HCT116 (cell line): Measurements from ENCODE around the gene LRFN2. TPM values are rescaled to one million over a fixed set of nuclear protein-coding genes. Genes with fewer than 3 reads are reported as not detected.

Experiments used
- ATAC-seq: fragments of 200-7000 bp; cut with Tn5 transposase; 2 replicates; pipeline ENCODE4 v1.9.1; 2020; ENCODE audit warnings: mild to moderate bottlenecking, moderate library complexity
- BruUV-seq: library from RNA; stranded (reverse); fragments of 400-500 nt; replicated peaks from 2 replicates; lab custom pipeline; 2021; lab: Mats Ljungman, UMichigan
- CTCF ChIA-PET: fragments of 300-600 bp; sonication (Branson Sonifier 250); formaldehyde crosslinking; loops from one replicate; lab custom pipeline; 2021; ENCODE audit warnings: antibody characterized with exemption; lab: Charles Lee
- POLR2A ChIA-PET: fragments of 300-600, 350-600 bp; sonication (Branson Sonifier 250); formaldehyde crosslinking; loops from one replicate; lab custom pipeline; 2021; ENCODE audit warnings: antibody characterized with exemption; lab: Charles Lee
- RAD21 ChIA-PET, 2 experiments: fragments of 300-600 bp; sonication (Branson Sonifier 250); formaldehyde crosslinking; loops; one replicate each; lab custom pipeline; 2023; ENCODE audit warnings: low total read pairs in 2 of 2; ENCODE audit not compliant: uncharacterized antibody in 2 of 2, unreplicated experiment in 2 of 2, low non-redundant PET in 1 of 2; lab: Charles Lee
- DNase-seq: peaks from one replicate; pipeline ENCODE4 v3.0.0-alpha.2; 2010; ENCODE audit warnings: low read depth, low spot score
- H2AFZ ChIP-seq: fragments of 200-600 bp; shearing (Covaris generic), sonication (generic); 2 replicates; pipeline ENCODE4 v1.6.1; 2017; ENCODE audit warnings: low read depth, mixed run types, mixed read lengths, antibody characterized with exemption, low read length; ENCODE audit not compliant: poor library complexity, severe bottlenecking
- H3K27ac ChIP-seq: 2 replicates; pipeline ENCODE4 v1.5.1; 2012; ENCODE audit warnings: low read depth, low read length
- H3K27me3 ChIP-seq: fragments of 200-600 bp; sonication (generic); 2 replicates; pipeline ENCODE4 v1.6.1; 2016; ENCODE audit warnings: mixed run types, low read length, mixed read lengths; ENCODE audit not compliant: insufficient read depth
- H3K36me3 ChIP-seq, 2 experiments: fragments of 200-500 bp in 1 of 2; fragments of 200-600 bp in 1 of 2; sonication (Bioruptor generic) in 1 of 2; sonication (generic) in 1 of 2; 2 replicates each; pipeline versions ENCODE4 v1.5.1 to v1.6.1; 2014 to 2016; ENCODE audit warnings: low read length in 2 of 2, inconsistent platforms in 1 of 2, mixed read lengths in 1 of 2, mixed run types in 1 of 2; ENCODE audit not compliant: insufficient read depth in 2 of 2, control insufficient read depth in 1 of 2
- H3K4me1 ChIP-seq, 2 experiments: fragments of 200-600 bp in 1 of 2; sonication (generic) in 1 of 2; 2 replicates each; pipeline versions ENCODE4 v1.5.1 to v1.6.1; 2012 to 2017; ENCODE audit warnings: low read length in 2 of 2, inconsistent platforms in 1 of 2, mild to moderate bottlenecking in 1 of 2, mixed read lengths in 1 of 2, mixed run types in 1 of 2, moderate library complexity in 1 of 2; ENCODE audit not compliant: insufficient read depth in 2 of 2, control insufficient read depth in 1 of 2
- H3K4me2 ChIP-seq: fragments of 200-600 bp; sonication (generic); 2 replicates; pipeline ENCODE4 v1.6.1; 2017; ENCODE audit warnings: mixed run types, low read length, mixed read lengths
- H3K4me3 ChIP-seq, 2 experiments: fragments of 200-600 bp in 1 of 2; sonication (generic) in 1 of 2; replicated peaks in 1 of 2; 2 replicates each; pipeline ENCODE4 v1.5.1; 2011 to 2016; ENCODE audit warnings: low read length in 2 of 2, control low read depth in 1 of 2, low read depth in 1 of 2, mild to moderate bottlenecking in 1 of 2, mixed read lengths in 1 of 2, mixed run types in 1 of 2
- H3K79me2 ChIP-seq: fragments of 200-600 bp; sonication (generic); 2 replicates; pipeline ENCODE4 v1.6.1; 2017; ENCODE audit warnings: mild to moderate bottlenecking, mixed run types, low read length, moderate library complexity, mixed read lengths; ENCODE audit not compliant: insufficient read depth
- H3K9ac ChIP-seq: fragments of 200-600 bp; sonication (generic); 2 replicates; pipeline ENCODE4 v1.6.1; 2016; ENCODE audit warnings: low read length, mixed read lengths
- H3K9me2 ChIP-seq: fragments of 200-600 bp; sonication (generic), shearing (Covaris generic); 2 replicates; pipeline ENCODE4 v1.6.1; 2017; ENCODE audit warnings: mixed run types, mild to moderate bottlenecking, moderate library complexity; ENCODE audit not compliant: insufficient read depth
- H3K9me3 ChIP-seq, 2 experiments: fragments of 200-500 bp in 1 of 2; fragments of 200-600 bp in 1 of 2; sonication (Bioruptor generic) in 1 of 2; sonication (generic) in 1 of 2; 2 replicates each; pipeline ENCODE4 v1.6.1; 2014 to 2017; ENCODE audit warnings: low read length in 2 of 2, mixed read lengths in 2 of 2, inconsistent platforms in 1 of 2, low read depth in 1 of 2, mild to moderate bottlenecking in 1 of 2, mixed run types in 1 of 2, moderate library complexity in 1 of 2; ENCODE audit not compliant: control insufficient read depth in 1 of 2, insufficient read depth in 1 of 2
- H4K20me1 ChIP-seq: fragments of 200-600 bp; sonication (generic), shearing (Covaris generic); 2 replicates; pipeline ENCODE4 v1.6.1; 2017; ENCODE audit warnings: mixed run types, mild to moderate bottlenecking, moderate library complexity; ENCODE audit not compliant: insufficient read depth
- CBX3 ChIP-seq: IDR thresholded peaks from 2 replicates; pipeline ENCODE4 v1.6.1; 2012; ENCODE audit warnings: low read depth
- CEBPB ChIP-seq: IDR thresholded peaks from 2 replicates; pipeline ENCODE4 v1.6.1; 2012; ENCODE audit warnings: low read depth
- CTCF ChIP-seq, 3 experiments: fragments of 200-600 bp in 1 of 3; sonication (generic) in 1 of 3; IDR thresholded peaks in 2 of 3; conservative IDR thresholded peaks in 1 of 3; 2 replicates each; pipeline ENCODE4 v1.5.1; 2012 to 2017; ENCODE audit warnings: low read depth in 2 of 3, low read length in 2 of 3, antibody characterized with exemption in 1 of 3, borderline replicate concordance in 1 of 3, control low read depth in 1 of 3, mild to moderate bottlenecking in 1 of 3, mixed read lengths in 1 of 3, mixed run types in 1 of 3, moderate library complexity in 1 of 3; ENCODE audit not compliant: insufficient read depth in 1 of 3
- EGR1 ChIP-seq: IDR thresholded peaks from 2 replicates; pipeline ENCODE4 v1.6.1; 2012; ENCODE audit warnings: low read depth
- EZH2 ChIP-seq: fragments of 200-600 bp; sonication (generic); IDR thresholded peaks from 2 replicates; pipeline ENCODE4 v1.6.1; 2017; ENCODE audit warnings: antibody characterized with exemption, mixed run types
- FOSL1 ChIP-seq: IDR thresholded peaks from 2 replicates; pipeline ENCODE4 v1.6.1; 2012; ENCODE audit warnings: low read depth
- JUND ChIP-seq: IDR thresholded peaks from 2 replicates; pipeline ENCODE4 v1.6.1; 2012
- MAX ChIP-seq: IDR thresholded peaks from 2 replicates; pipeline ENCODE4 v1.6.1; 2012
- POLR2AphosphoS5 ChIP-seq: IDR thresholded peaks from 2 replicates; pipeline ENCODE4 v1.6.1; 2011; ENCODE audit warnings: mild to moderate bottlenecking, low read depth, low read length, moderate library complexity
- RAD21 ChIP-seq: IDR thresholded peaks from 2 replicates; pipeline ENCODE4 v1.6.1; 2012; ENCODE audit warnings: low read depth, mild to moderate bottlenecking
- SIN3A ChIP-seq: IDR thresholded peaks from 2 replicates; pipeline ENCODE4 v1.6.1; 2012; ENCODE audit warnings: low read depth
- SP1 ChIP-seq: IDR thresholded peaks from 2 replicates; pipeline ENCODE4 v1.6.1; 2012; ENCODE audit warnings: low read depth
- YY1 ChIP-seq: IDR thresholded peaks from 2 replicates; pipeline ENCODE4 v1.6.1; 2011; ENCODE audit warnings: low read length, low read depth, moderate library complexity, mild to moderate bottlenecking; ENCODE audit not compliant: insufficient replicate concordance; ENCODE audit errors: extremely low read depth
- ZBTB33 ChIP-seq: IDR thresholded peaks from 2 replicates; pipeline ENCODE4 v1.6.1; 2011; ENCODE audit warnings: mild to moderate bottlenecking, low read length, moderate library complexity; ENCODE audit not compliant: insufficient replicate concordance; ENCODE audit errors: extremely low read depth
- ZFX ChIP-seq: fragments of 450-650 bp; IDR thresholded peaks from 2 replicates; pipeline ENCODE4 v1.6.1; 2017
- ZNF274 ChIP-seq: fragments of 200-500 bp; sonication (Bioruptor generic); IDR thresholded peaks from 2 replicates; pipeline ENCODE4 v1.6.1; 2014; ENCODE audit warnings: mild to moderate bottlenecking, low read depth, low read length, inconsistent platforms
- intact Hi-C: fragments of 100-400 bp; cut with micrococcal nuclease; formaldehyde crosslinking; loops from 2 replicates; pipeline ENCODE4 v1.10.0; 2022
- total RNA-seq: library from RNA; stranded (reverse); gene quantifications from one replicate; pipeline ENCODE4 v1.2.1, GENCODE V29; 2021; ENCODE audit not compliant: unreplicated experiment
- TF ChIP-seq, protein P1 (sequence below): IDR thresholded peaks from 2 replicates; pipeline ENCODE4 v1.6.1; 2012
- TF ChIP-seq, protein P2 (sequence below): IDR thresholded peaks from 2 replicates; pipeline ENCODE4 v1.6.1; 2012; ENCODE audit warnings: low read depth

Gene LRFN2
- total RNA-seq, 1 experiment from 2014 or later, result not detected

- Histone ChIP-seq H3K9me3 (no peaks in the 10 kb centered on the region), H3K79me2 (no peaks in the 10 kb centered on the region), H3K9me2 (no peaks in the 10 kb centered on the region), H3K4me2 (no peak overlapping the region), H3K4me1 (no peaks in the 10 kb centered on the region), H3K9ac (no peak overlapping the region), H3K27ac (no peak overlapping the region), H3K27me3 (peaks cover 20% of the 10 kb centered on the region), H3K4me3 (no peak overlapping the region), H4K20me1 (no peaks in the 10 kb centered on the region), H3K36me3 (no peaks in the 10 kb centered on the region), H2AFZ (no peak overlapping the region)
- ChIA-PET RAD21 (no interaction called here), POLR2A (no interaction called here), CTCF (no interaction called here)
- DNase-seq (no peak), ATAC-seq (no peak)
- intact Hi-C loops, result no loop called here
- no peak for TF ChIP-seq RAD21
- TF ChIP-seq, protein P1, sequence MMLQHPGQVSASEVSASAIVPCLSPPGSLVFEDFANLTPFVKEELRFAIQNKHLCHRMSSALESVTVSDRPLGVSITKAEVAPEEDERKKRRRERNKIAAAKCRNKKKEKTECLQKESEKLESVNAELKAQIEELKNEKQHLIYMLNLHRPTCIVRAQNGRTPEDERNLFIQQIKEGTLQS, result no peak
- TF ChIP-seq CEBPB, result no peak
- TF ChIP-seq FOSL1, result no peak
- no peak for TF ChIP-seq ZFX
- TF ChIP-seq CBX3, result no peak
- TF ChIP-seq YY1, result no peak
- no peak for TF ChIP-seq SIN3A
- no peak for TF ChIP-seq EGR1
- no peak for TF ChIP-seq ZBTB33
- TF ChIP-seq JUND, result no peak
- no peak for TF ChIP-seq ZNF274
- no peak for TF ChIP-seq MAX
- TF ChIP-seq CTCF (IDR thresholded peaks at IDR 0.05 in 2 of 3, conservative IDR thresholded peaks at IDR 0.05 in 1 of 3; ENCODE audit: borderline replicate concordance in 1 of 3, insufficient read depth in 1 of 3, low read depth in 2 of 3, low read length in 2 of 3), result no peak
- TF ChIP-seq, protein P2, sequence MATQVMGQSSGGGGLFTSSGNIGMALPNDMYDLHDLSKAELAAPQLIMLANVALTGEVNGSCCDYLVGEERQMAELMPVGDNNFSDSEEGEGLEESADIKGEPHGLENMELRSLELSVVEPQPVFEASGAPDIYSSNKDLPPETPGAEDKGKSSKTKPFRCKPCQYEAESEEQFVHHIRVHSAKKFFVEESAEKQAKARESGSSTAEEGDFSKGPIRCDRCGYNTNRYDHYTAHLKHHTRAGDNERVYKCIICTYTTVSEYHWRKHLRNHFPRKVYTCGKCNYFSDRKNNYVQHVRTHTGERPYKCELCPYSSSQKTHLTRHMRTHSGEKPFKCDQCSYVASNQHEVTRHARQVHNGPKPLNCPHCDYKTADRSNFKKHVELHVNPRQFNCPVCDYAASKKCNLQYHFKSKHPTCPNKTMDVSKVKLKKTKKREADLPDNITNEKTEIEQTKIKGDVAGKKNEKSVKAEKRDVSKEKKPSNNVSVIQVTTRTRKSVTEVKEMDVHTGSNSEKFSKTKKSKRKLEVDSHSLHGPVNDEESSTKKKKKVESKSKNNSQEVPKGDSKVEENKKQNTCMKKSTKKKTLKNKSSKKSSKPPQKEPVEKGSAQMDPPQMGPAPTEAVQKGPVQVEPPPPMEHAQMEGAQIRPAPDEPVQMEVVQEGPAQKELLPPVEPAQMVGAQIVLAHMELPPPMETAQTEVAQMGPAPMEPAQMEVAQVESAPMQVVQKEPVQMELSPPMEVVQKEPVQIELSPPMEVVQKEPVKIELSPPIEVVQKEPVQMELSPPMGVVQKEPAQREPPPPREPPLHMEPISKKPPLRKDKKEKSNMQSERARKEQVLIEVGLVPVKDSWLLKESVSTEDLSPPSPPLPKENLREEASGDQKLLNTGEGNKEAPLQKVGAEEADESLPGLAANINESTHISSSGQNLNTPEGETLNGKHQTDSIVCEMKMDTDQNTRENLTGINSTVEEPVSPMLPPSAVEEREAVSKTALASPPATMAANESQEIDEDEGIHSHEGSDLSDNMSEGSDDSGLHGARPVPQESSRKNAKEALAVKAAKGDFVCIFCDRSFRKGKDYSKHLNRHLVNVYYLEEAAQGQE, result no peak
- TF ChIP-seq SP1, result no peak
- TF ChIP-seq EZH2, result no peak
- TF ChIP-seq POLR2AphosphoS5, result no peak
- BruUV-seq, result no TSS peak
Observed at GRCh38 chr6:40419377-40419776, 167.8 kb downstream of the LRFN2 start.
